GM23338 (cell line): Measurements from ENCODE around the gene CHCHD3. TPM values are rescaled to one million over a fixed set of nuclear protein-coding genes. Genes with fewer than 3 reads are reported as not detected.

ENCODE experiments used
- ATAC-seq: fragments of 200-7000 bp; cut with Tn5 transposase; 3 replicates; pipeline ENCODE4 v1.9.1; 2020
- DNase-seq: peaks from one replicate; pipeline ENCODE4 v3.0.0-alpha.2; 2015; ENCODE audit warnings: low spot score
- H2AFZ ChIP-seq: fragments of 200-600 bp; sonication (generic); 2 replicates; pipeline ENCODE4 v1.8.0; 2016; ENCODE audit warnings: antibody characterized with exemption, mild to moderate bottlenecking, moderate library complexity
- H3F3A ChIP-seq: fragments of 200-600 bp; sonication (generic); replicated peaks from 2 replicates; pipeline ENCODE4 v1.8.0; 2017; ENCODE audit warnings: antibody characterized with exemption, mixed run types, low read depth
- H3K27ac ChIP-seq: fragments of 200-600 bp; sonication (generic); 2 replicates; pipeline ENCODE4 v1.6.1; 2016; ENCODE audit warnings: low read depth
- H3K27me3 ChIP-seq: fragments of 200-600 bp; sonication (generic); 2 replicates; pipeline ENCODE4 v1.8.0; 2016; ENCODE audit warnings: mild to moderate bottlenecking, mixed run types, moderate library complexity; ENCODE audit not compliant: insufficient read depth
- H3K36me3 ChIP-seq: fragments of 200-600 bp; sonication (generic); 2 replicates; pipeline ENCODE4 v1.8.0; 2016; ENCODE audit warnings: mild to moderate bottlenecking; ENCODE audit not compliant: insufficient read depth
- H3K4me1 ChIP-seq: fragments of 200-600 bp; sonication (generic); 2 replicates; pipeline ENCODE4 v1.8.0; 2016; ENCODE audit warnings: mild to moderate bottlenecking, moderate library complexity; ENCODE audit not compliant: insufficient read depth
- H3K4me2 ChIP-seq: fragments of 200-600 bp; sonication (generic); 2 replicates; pipeline ENCODE4 v1.7.1; 2017; ENCODE audit warnings: mixed run types
- H3K4me3 ChIP-seq: fragments of 200-600 bp; sonication (generic); 2 replicates; pipeline ENCODE4 v1.6.1; 2016; ENCODE audit warnings: mixed run types
- H3K79me2 ChIP-seq: fragments of 200-600 bp; sonication (generic); replicated peaks from 2 replicates; pipeline ENCODE4 v1.8.0; 2017; ENCODE audit warnings: mild to moderate bottlenecking; ENCODE audit not compliant: insufficient read depth
- H3K9me2 ChIP-seq: fragments of 200-600 bp; sonication (generic); 2 replicates; pipeline ENCODE4 v1.8.0; 2017; ENCODE audit not compliant: insufficient read depth
- H4K20me1 ChIP-seq: fragments of 200-600 bp; sonication (generic); replicated peaks from 2 replicates; pipeline ENCODE4 v1.8.0; 2017; ENCODE audit warnings: mild to moderate bottlenecking; ENCODE audit not compliant: insufficient read depth
- H3K27ac Mint-ChIP-seq: 2 replicates; pipeline ENCODE4 v1.8.0; 2020; ENCODE audit warnings: inconsistent platforms, mild to moderate bottlenecking, moderate library complexity, mixed read lengths
- H3K27me3 Mint-ChIP-seq: 3 replicates; pipeline ENCODE4 v1.8.0; 2022; ENCODE audit warnings: low read depth, mild to moderate bottlenecking, moderate library complexity, mixed read lengths, inconsistent platforms; ENCODE audit not compliant: insufficient read depth, poor library complexity
- H3K36me3 Mint-ChIP-seq: 3 replicates; pipeline ENCODE4 v1.8.0; 2021; ENCODE audit warnings: low read depth, mild to moderate bottlenecking, inconsistent platforms, moderate library complexity, mixed read lengths
- H3K4me1 Mint-ChIP-seq: 3 replicates; pipeline ENCODE4 v1.8.0; 2020; ENCODE audit warnings: mild to moderate bottlenecking, inconsistent platforms, mixed read lengths
- H3K4me3 Mint-ChIP-seq: 3 replicates; pipeline ENCODE4 v1.8.0; 2021; ENCODE audit warnings: moderate library complexity, mild to moderate bottlenecking, inconsistent platforms, mixed read lengths
- H3K9me3 Mint-ChIP-seq: 3 replicates; pipeline ENCODE4 v1.8.0; 2020; ENCODE audit warnings: moderate library complexity, mild to moderate bottlenecking, inconsistent platforms, mixed read lengths
- CREB1 ChIP-seq: fragments of 250-450 bp; sonication (Bioruptor Pico); IDR thresholded peaks from 2 replicates; pipeline ENCODE4 v1.5.0; 2020; ENCODE audit warnings: low read depth, mild to moderate bottlenecking, moderate library complexity
- EZH2 ChIP-seq: fragments of 200-600 bp; sonication (generic); IDR thresholded peaks from one replicate; pipeline ENCODE4 v1.8.0; 2017; ENCODE audit warnings: antibody characterized with exemption, mild to moderate bottlenecking, low read depth; ENCODE audit not compliant: unreplicated experiment
- EZH2phosphoT487 ChIP-seq: fragments of 200-600 bp; sonication (generic); IDR thresholded peaks from one replicate; pipeline ENCODE4 v1.8.1; 2018; ENCODE audit warnings: antibody characterized with exemption; ENCODE audit not compliant: unreplicated experiment
- JUNB ChIP-seq: IDR thresholded peaks from one replicate; pipeline ENCODE4 v1.6.1; 2016; ENCODE audit warnings: antibody characterized with exemption; ENCODE audit not compliant: unreplicated experiment
- NANOG ChIP-seq: IDR thresholded peaks from 2 replicates; pipeline ENCODE4 v1.6.1; 2016; ENCODE audit warnings: antibody characterized with exemption, borderline replicate concordance
- POLR2AphosphoS5 ChIP-seq: IDR thresholded peaks from 2 replicates; pipeline ENCODE4 v1.6.1; 2016; ENCODE audit warnings: antibody characterized with exemption, low read depth
- polyA plus RNA-seq: library from polyadenylated mRNA; unstranded; fragments of >200 nt; fragmentation: Nextera tagmentation; extraction: Ambion mirVana; gene quantifications from 2 replicates; pipeline ENCODE4 v1.2.1, GENCODE V29; 2016
- total RNA-seq: library from RNA; depleted of rRNA; stranded (reverse); fragments of >200 nt; shearing (Covaris generic); gene quantifications from 2 replicates; pipeline ENCODE4 v1.2.3, GENCODE V29; 2014
- TF ChIP-seq, protein P1 (sequence below), 2 experiments: fragments of 200-600 bp in 1 of 2; sonication (generic) in 1 of 2; conservative IDR thresholded peaks; 2 replicates each; pipeline versions ENCODE4 v1.5.1 to v1.6.1; 2016 to 2017; ENCODE audit warnings: antibody characterized with exemption in 2 of 2, low read depth in 2 of 2, mild to moderate bottlenecking in 2 of 2, moderate library complexity in 1 of 2
- TF ChIP-seq, protein P2 (sequence below): IDR thresholded peaks from one replicate; pipeline ENCODE4 v1.6.1; 2018; ENCODE audit warnings: antibody characterized with exemption; ENCODE audit not compliant: unreplicated experiment

Gene CHCHD3
- total and polyA plus RNA-seq, 2 experiments from 2014 or later = 107 to 131 TPM

DNA sequence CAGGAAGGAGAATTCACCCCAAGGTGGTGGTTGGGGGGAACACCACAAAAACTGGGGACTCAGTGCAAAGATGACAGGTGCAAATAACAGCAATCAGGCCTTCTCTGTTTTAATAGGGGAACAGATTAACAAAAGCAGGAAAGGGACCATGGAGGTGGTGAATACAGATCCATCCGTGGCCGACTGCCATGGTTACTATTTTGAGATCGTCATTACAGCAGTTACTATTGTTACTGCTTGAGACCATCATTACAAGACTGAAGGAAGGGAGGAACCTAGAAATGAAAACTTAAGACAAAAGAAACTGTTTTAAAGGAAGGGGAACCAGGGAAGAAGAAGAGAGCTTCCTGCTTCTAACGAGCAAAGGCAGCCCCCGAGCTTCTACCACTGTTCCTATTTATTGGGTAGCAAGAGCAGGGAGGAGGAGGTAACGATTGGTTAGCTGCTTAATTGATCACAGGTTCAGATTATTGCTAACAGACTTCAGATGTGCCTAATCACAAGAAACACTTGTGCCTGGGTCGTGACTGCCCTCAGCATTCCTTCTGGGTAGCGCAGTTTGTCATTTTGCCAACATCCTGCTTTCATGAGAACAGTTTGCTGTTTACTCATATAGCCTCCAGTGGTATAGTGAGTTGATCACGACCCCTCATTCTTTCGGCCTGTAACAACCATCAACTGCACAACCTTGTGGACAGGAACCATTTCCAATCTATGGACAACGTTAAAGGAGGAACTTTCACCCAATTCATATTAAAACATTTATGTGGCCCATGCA is 216.3 kb downstream of the CHCHD3 start:
- Mint-ChIP-seq H3K27me3 (no peaks in the 10 kb centered on the region), H3K4me1 (peaks cover 13% of the 10 kb centered on the region), H3K4me3 (no peak overlapping the region), H3K36me3 (peaks cover 14% of the 10 kb centered on the region; the same call in 2 of the 3 replicates), H3K9me3 (no peaks in the 10 kb centered on the region), H3K27ac (0 out of 2 replicates have a peak overlapping the region, but pooled peaks have one; percentile 2)
- no peak overlapping the region for H3K27ac ChIP-seq
- no peaks in the 10 kb centered on the region for H3F3A ChIP-seq
- no peak overlapping the region for H2AFZ ChIP-seq
- no peak overlapping the region for H3K4me2 ChIP-seq
- H3K79me2 ChIP-seq = peaks cover 30% of the 10 kb centered on the region
- H4K20me1 ChIP-seq = peaks cover 6% of the 10 kb centered on the region; the same call in 1 of the 2 replicates
- no peak for ATAC-seq
- no peak overlapping the region for H3K4me3 ChIP-seq
- peaks cover 9% of the 10 kb centered on the region; the same call in 1 of the 2 replicates for H3K4me1 ChIP-seq
- 0 out of 2 replicates have a peak, but pooled peaks cover 3% of the 10 kb centered on the region for H3K36me3 ChIP-seq
- no peaks in the 10 kb centered on the region for H3K27me3 ChIP-seq
- TF ChIP-seq EZH2phosphoT487 = no peak
- TF ChIP-seq, protein P1, sequence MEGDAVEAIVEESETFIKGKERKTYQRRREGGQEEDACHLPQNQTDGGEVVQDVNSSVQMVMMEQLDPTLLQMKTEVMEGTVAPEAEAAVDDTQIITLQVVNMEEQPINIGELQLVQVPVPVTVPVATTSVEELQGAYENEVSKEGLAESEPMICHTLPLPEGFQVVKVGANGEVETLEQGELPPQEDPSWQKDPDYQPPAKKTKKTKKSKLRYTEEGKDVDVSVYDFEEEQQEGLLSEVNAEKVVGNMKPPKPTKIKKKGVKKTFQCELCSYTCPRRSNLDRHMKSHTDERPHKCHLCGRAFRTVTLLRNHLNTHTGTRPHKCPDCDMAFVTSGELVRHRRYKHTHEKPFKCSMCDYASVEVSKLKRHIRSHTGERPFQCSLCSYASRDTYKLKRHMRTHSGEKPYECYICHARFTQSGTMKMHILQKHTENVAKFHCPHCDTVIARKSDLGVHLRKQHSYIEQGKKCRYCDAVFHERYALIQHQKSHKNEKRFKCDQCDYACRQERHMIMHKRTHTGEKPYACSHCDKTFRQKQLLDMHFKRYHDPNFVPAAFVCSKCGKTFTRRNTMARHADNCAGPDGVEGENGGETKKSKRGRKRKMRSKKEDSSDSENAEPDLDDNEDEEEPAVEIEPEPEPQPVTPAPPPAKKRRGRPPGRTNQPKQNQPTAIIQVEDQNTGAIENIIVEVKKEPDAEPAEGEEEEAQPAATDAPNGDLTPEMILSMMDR (conservative IDR thresholded peaks at IDR 0.05; ENCODE audit: low read depth in 2 of 2) = no peak
- TF ChIP-seq, protein P2, sequence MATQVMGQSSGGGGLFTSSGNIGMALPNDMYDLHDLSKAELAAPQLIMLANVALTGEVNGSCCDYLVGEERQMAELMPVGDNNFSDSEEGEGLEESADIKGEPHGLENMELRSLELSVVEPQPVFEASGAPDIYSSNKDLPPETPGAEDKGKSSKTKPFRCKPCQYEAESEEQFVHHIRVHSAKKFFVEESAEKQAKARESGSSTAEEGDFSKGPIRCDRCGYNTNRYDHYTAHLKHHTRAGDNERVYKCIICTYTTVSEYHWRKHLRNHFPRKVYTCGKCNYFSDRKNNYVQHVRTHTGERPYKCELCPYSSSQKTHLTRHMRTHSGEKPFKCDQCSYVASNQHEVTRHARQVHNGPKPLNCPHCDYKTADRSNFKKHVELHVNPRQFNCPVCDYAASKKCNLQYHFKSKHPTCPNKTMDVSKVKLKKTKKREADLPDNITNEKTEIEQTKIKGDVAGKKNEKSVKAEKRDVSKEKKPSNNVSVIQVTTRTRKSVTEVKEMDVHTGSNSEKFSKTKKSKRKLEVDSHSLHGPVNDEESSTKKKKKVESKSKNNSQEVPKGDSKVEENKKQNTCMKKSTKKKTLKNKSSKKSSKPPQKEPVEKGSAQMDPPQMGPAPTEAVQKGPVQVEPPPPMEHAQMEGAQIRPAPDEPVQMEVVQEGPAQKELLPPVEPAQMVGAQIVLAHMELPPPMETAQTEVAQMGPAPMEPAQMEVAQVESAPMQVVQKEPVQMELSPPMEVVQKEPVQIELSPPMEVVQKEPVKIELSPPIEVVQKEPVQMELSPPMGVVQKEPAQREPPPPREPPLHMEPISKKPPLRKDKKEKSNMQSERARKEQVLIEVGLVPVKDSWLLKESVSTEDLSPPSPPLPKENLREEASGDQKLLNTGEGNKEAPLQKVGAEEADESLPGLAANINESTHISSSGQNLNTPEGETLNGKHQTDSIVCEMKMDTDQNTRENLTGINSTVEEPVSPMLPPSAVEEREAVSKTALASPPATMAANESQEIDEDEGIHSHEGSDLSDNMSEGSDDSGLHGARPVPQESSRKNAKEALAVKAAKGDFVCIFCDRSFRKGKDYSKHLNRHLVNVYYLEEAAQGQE = no peak
- no peak for TF ChIP-seq CREB1 (CRISPR knock-in tag)
- no peak for TF ChIP-seq POLR2AphosphoS5
- no peak for DNase-seq
- H3K9me2 ChIP-seq = no peaks in the 10 kb centered on the region; the same call in 1 of the 2 replicates

- Histone ChIP-seq H3K9me2 (no peaks in the 10 kb centered on the region; the same call in 1 of the 2 replicates), H3K79me2 (peaks cover 15% of the 10 kb centered on the region), H3K27ac (no peak overlapping the region), H3F3A (no peaks in the 10 kb centered on the region), H3K4me3 (no peak overlapping the region), H3K36me3 (0 out of 2 replicates have a peak, but pooled peaks cover 3% of the 10 kb centered on the region), H3K4me1 (no peaks in the 10 kb centered on the region; the same call in 1 of the 2 replicates), H2AFZ (no peak overlapping the region), H3K4me2 (no peak overlapping the region), H4K20me1 (peaks cover 3% of the 10 kb centered on the region; the same call in 1 of the 2 replicates), H3K27me3 (no peaks in the 10 kb centered on the region)
- H3K4me3 Mint-ChIP-seq = no peak overlapping the region
- peaks cover 14% of the 10 kb centered on the region; the same call in 2 of the 3 replicates for H3K36me3 Mint-ChIP-seq
- H3K27me3 Mint-ChIP-seq = peaks cover 3% of the 10 kb centered on the region
- peaks cover 7% of the 10 kb centered on the region for H3K4me1 Mint-ChIP-seq
- no peaks in the 10 kb centered on the region for H3K9me3 Mint-ChIP-seq
- H3K27ac Mint-ChIP-seq = no peak overlapping the region
- ATAC-seq = no peak
- no peak for DNase-seq
- TF ChIP-seq POLR2AphosphoS5 = no peak
- no peak for TF ChIP-seq EZH2
- no peak for TF ChIP-seq JUNB
- no peak for TF ChIP-seq NANOG
Observed at GRCh38 chr7:132861940-132862554, 219.8 kb downstream of the CHCHD3 start.
